Gastroesophageal sphincter (tissue), 4 donors: ENCODE measurements around the gene DYNC2I2. TPM values are rescaled to one million over a fixed set of nuclear protein-coding genes. Genes with fewer than 3 reads are reported as not detected.

Source experiments
- ATAC-seq: fragments of 150-250 bp; one replicate; pipeline ENCODE4 v1.9.1; 2016; ENCODE audit warnings: mild to moderate bottlenecking, moderate library complexity
- H3K27ac ChIP-seq, 4 donors: fragments of 200-600 bp; sonication (generic) in 3 of 4; 1 replicate in 3 of 4; 2 replicates in 1 of 4; pipeline ENCODE4 v1.5.1; 2016 to 2019
- H3K27me3 ChIP-seq: fragments of 200-600 bp; sonication (generic); one replicate; pipeline ENCODE4 v1.5.1; 2019
- H3K36me3 ChIP-seq, 2 donors: fragments of 200-600 bp; sonication (generic); one replicate each; pipeline ENCODE4 v1.5.1; 2019; ENCODE audit warnings: control low read depth in 1 of 2
- H3K4me1 ChIP-seq, 3 donors: fragments of 200-600 bp; sonication (generic); 1 replicate in 2 of 3; 2 replicates in 1 of 3; pipeline ENCODE4 v1.5.1; 2016 to 2019; ENCODE audit warnings: control low read depth in 2 of 3
- H3K4me3 ChIP-seq, 2 donors: fragments of 200-600 bp; sonication (generic); one replicate each; pipeline ENCODE4 v1.5.1; 2019; ENCODE audit warnings: mild to moderate bottlenecking in 1 of 2, moderate library complexity in 1 of 2
- H3K9me3 ChIP-seq, 3 donors: fragments of 200-600 bp; sonication (generic); one replicate each; pipeline ENCODE4 v1.5.1; 2017 to 2019; ENCODE audit warnings: control low read depth in 2 of 3
- EP300 ChIP-seq: sonication (generic); formaldehyde crosslinking; IDR thresholded peaks from one replicate; pipeline ENCODE4 v1.6.1; 2017; ENCODE audit warnings: antibody characterized with exemption, mild to moderate bottlenecking
- POLR2A ChIP-seq, 2 donors: fragments of 450-650 bp; IDR thresholded peaks; one replicate each; pipeline ENCODE4 v1.6.1; 2017; ENCODE audit warnings: antibody characterized with exemption in 2 of 2, mild to moderate bottlenecking in 2 of 2, moderate library complexity in 1 of 2
- POLR2AphosphoS5 ChIP-seq: sonication (generic); formaldehyde crosslinking; IDR thresholded peaks from one replicate; pipeline ENCODE4 v1.6.1; 2017; ENCODE audit warnings: antibody characterized with exemption
- WGBS, 2 donors: methylation state at CpG; one replicate each; pipeline ENCODE4 v1.1.5; 2018; ENCODE audit warnings: low coverage in 1 of 2; 5-methylcytosine and 5-hydroxymethylcytosine counted together
- total RNA-seq, 4 donors: library from RNA; depleted of rRNA; stranded (reverse); fragments of >200 nt; gene quantifications; one replicate each; pipeline ENCODE4 v1.1.0, GENCODE V29; 2016
- TF ChIP-seq, protein P1 (sequence below), 4 experiments: fragments of 200-600 bp in 2 of 4; fragments of 450-650 bp in 2 of 4; sonication (generic) in 1 of 4; IDR thresholded peaks; one replicate each; pipeline ENCODE4 v1.5.1; 2017 to 2019; ENCODE audit warnings: antibody characterized with exemption in 4 of 4, mild to moderate bottlenecking in 2 of 4, moderate library complexity in 2 of 4

DYNC2I2 gene
- 10 to 100 TPM; 28.3 to 47.0 (median 37.7) TPM for total RNA-seq

DNA sequence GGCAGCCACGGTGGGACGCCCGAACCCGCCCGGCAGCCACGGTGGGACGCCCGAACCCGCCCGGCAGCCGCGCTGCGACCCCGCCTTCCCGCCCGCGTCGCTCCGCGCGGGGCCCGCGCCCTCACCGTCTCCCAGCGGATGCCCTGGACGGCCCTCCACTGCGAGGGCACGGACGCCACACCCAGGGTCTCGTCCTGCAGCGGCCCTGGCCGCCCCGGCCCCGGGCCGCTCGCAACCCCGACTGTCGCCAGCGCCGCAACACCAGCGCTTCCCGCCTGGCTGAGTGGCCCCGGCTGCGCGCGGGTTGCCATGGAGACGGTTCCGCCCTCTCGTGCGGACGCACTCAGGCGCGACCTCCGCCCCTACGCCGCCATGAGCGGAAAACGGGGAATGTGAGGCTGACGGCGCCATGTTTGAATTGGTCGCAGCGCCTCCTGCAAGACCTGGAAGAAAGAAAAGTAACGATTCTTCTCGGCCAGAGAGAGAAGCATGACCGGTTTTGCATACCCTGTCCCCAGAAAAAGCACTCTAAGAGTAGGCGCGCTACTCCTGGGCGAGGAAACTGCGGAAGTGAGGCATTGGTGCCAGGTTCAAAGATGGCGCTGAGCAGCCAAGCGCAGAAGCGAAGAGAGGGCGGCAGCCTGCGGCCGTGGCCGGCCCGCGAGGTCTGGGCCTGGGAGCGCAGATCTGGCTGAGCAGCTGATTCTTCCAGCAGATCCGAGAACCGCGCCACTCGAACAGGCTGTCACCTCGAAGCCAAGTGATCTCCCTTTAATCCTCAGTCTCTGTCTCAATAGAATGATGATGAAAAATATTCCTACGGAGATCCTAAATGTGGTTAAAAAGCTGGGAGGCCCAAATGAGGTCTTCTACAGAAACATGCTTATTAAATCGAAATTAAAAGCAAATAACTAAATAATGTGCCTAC is at the start of gene DYNC2I2:
DYNC2I2 (minus strand) TSS at position 432 of the 928 bp plus-strand sequence; CDS start at position 311, 121 bp downstream.
- Histone ChIP-seq H3K4me1 (peaks cover 0 to 15% (median 3%) of the 10 kb centered on the region in 3 donors), H3K9me3 (no peaks in the 10 kb centered on the region), H3K36me3 (no peaks in the 10 kb centered on the region), H3K27ac (peak within 1 kb of the TSS; percentile 72 to 100 (median 94)), H3K27me3 (no peaks in the 10 kb centered on the region), H3K4me3 (peak within 1 kb of the TSS; percentile 64 to 90)
- TF ChIP-seq, protein P1, sequence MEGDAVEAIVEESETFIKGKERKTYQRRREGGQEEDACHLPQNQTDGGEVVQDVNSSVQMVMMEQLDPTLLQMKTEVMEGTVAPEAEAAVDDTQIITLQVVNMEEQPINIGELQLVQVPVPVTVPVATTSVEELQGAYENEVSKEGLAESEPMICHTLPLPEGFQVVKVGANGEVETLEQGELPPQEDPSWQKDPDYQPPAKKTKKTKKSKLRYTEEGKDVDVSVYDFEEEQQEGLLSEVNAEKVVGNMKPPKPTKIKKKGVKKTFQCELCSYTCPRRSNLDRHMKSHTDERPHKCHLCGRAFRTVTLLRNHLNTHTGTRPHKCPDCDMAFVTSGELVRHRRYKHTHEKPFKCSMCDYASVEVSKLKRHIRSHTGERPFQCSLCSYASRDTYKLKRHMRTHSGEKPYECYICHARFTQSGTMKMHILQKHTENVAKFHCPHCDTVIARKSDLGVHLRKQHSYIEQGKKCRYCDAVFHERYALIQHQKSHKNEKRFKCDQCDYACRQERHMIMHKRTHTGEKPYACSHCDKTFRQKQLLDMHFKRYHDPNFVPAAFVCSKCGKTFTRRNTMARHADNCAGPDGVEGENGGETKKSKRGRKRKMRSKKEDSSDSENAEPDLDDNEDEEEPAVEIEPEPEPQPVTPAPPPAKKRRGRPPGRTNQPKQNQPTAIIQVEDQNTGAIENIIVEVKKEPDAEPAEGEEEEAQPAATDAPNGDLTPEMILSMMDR (IDR thresholded peaks at IDR 0.05) = peak in 1 of 4 experiments; percentile 18
- peak; percentile 63 for TF ChIP-seq POLR2AphosphoS5
- TF ChIP-seq EP300 = no peak
- peak; percentile 38 to 62 for TF ChIP-seq POLR2A (IDR thresholded peaks at IDR 0.05)
- 0 to 5% methylated on average over 11 to 22 of the region's 86 CpGs for WGBS, 2 donors
- ATAC-seq = peak; percentile 98

- ATAC-seq = no peak
- TF ChIP-seq POLR2A (IDR thresholded peaks at IDR 0.05) (no peak), POLR2AphosphoS5 (no peak), EP300 (no peak)
- TF ChIP-seq, protein P1 (IDR thresholded peaks at IDR 0.05) = no peak
- 80% methylated on average over 1 of the region's 1 CpG; no CpG with 5 or more reads in 1 of the 2 donors for WGBS, 2 donors
- H3K36me3 ChIP-seq = no peaks in the 10 kb centered on the region
- peaks cover 0 to 20% (median 4%) of the 10 kb centered on the region in 3 donors for H3K4me1 ChIP-seq
- no peak overlapping the region for H3K27ac ChIP-seq
- no peak overlapping the region for H3K4me3 ChIP-seq
- no peaks in the 10 kb centered on the region for H3K27me3 ChIP-seq
- no peaks in the 10 kb centered on the region for H3K9me3 ChIP-seq
These were observed 49.4 kb upstream of the DYNC2I2 start for GRCh38 chr9:128706045-128706444.

DNA sequence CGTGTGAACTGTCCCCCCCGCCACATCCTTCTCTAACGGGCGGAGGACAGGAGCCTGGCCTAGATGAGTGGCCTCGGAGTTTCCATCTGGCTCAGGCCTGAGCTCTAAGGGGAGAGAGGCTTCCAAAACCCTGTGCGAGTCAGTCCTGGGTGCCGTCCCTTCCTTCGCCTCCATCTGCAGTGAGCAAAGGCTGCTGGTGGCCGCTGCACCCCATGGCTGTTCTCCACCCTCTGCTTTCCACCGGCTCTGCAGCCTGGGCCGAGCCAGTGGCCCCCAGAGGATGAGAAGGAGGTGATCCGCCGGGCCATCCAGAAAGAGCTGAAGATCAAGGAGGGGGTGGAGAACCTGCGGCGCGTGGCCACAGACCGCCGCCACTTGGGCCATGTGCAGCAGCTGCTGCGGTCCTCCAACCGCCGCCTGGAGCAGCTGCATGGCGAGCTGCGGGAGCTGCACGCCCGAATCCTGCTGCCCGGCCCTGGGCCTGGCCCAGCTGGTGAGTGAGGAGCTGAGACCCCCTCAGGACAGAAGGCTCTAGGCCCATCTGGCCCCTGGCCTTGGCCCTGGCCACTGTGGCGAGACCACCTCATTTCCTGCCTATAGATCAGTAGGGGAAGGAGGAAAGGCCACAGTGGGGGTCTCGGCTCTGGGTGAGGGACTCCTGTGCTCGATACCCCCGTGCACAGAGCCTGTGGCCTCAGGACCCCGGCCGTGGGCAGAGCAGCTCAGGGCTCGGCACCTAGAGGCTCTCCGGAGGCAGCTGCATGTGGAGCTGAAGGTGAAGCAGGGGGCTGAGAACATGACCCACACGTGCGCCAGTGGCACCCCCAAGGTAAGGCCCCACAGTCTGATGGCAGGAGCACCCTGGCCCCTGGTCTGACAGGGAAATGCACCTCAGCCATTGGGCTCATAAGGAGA is 48.7 kb upstream of the DYNC2I2 start:
- Histone ChIP-seq H3K4me1 (peaks cover 0 to 20% (median 4%) of the 10 kb centered on the region in 3 donors), H3K27me3 (no peaks in the 10 kb centered on the region), H3K9me3 (no peaks in the 10 kb centered on the region), H3K36me3 (no peaks in the 10 kb centered on the region), H3K4me3 (no peak overlapping the region), H3K27ac (peak overlapping the region in 2 of 4 donors; percentile 17 to 83)
- TF ChIP-seq EP300 = no peak
- TF ChIP-seq POLR2AphosphoS5 = no peak
- TF ChIP-seq, protein P1 (IDR thresholded peaks at IDR 0.05) = no peak
- no peak for TF ChIP-seq POLR2A (IDR thresholded peaks at IDR 0.05)
- no peak for ATAC-seq
- 54 to 70% methylated on average over 5 to 7 of the region's 36 CpGs for WGBS, 2 donors

DNA sequence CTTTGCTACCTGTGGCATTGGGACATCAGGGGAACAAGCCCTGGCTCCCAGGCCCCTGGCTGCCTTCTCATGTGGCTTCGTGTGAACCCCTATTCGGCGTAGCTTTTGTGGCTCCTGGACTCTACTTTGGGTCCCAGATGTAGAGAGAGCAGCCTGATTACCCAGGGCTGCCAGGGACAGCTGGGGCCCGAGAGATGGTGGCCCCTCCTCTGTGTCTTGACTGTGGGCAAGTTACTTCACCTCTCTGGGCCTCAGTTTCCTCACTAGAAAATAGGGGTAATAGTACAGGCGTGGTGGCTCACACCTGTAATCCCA is 47.7 kb upstream of the DYNC2I2 start:
- no peak for ATAC-seq
- H3K36me3 ChIP-seq = no peaks in the 10 kb centered on the region
- H3K4me1 ChIP-seq = peaks cover 0 to 20% (median 4%) of the 10 kb centered on the region in 3 donors
- peak overlapping the region in 3 of 4 donors; percentile 81 to 84 (median 83) for H3K27ac ChIP-seq
- no peaks in the 10 kb centered on the region for H3K27me3 ChIP-seq
- H3K4me3 ChIP-seq = peak overlapping the region in 1 of 2 donors; percentile 82
- WGBS, 2 donors = no CpG with 5 or more reads among the region's 5 CpGs
- H3K9me3 ChIP-seq = no peaks in the 10 kb centered on the region
- TF ChIP-seq, protein P1 (IDR thresholded peaks at IDR 0.05) = no peak
- TF ChIP-seq EP300 = no peak
- no peak for TF ChIP-seq POLR2A (IDR thresholded peaks at IDR 0.05)
